ENCODE measurements around the gene CDKN2AIPNL. TPM values are rescaled to one million over a fixed set of nuclear protein-coding genes. Genes with fewer than 3 reads are reported as not detected.
A peak's percentile ranks its signal among the peaks of the same experiment; 100 is the strongest.

The CDKN2AIPNL gene
- total RNA-seq = 17.4 and 20.3 TPM in 2 replicates

GRCh38 chr5:134411546-134412266, at the start of gene CDKN2AIPNL:
TSS of gene CDKN2AIPNL (minus strand) at chr5:134411881. CDS start at chr5:134411854, 27 bp downstream.
- Histone ChIP-seq H3K27ac (ENCODE audit: low read depth, low read length) (peak within 1 kb of the TSS; percentile 77), H3K9me3 (ENCODE audit: low read depth, low read length) (no peaks in the 10 kb centered on the region), H2AFZ (ENCODE audit: low read length) (peak within 1 kb of the TSS; percentile 97), H3K4me3 (ENCODE audit: insufficient read depth, low read length) (peak within 1 kb of the TSS; percentile 93), H3K79me2 (ENCODE audit: insufficient read depth, low read length) (peaks cover 31% of the 10 kb centered on the region), H3K36me3 (ENCODE audit: insufficient read depth, low read length) (no peaks in the 10 kb centered on the region), H3K27me3 (ENCODE audit: insufficient read depth, low read length) (no peaks in the 10 kb centered on the region), H3K4me1 (ENCODE audit: insufficient read depth, low read length) (peaks cover 9% of the 10 kb centered on the region), H4K20me1 (ENCODE audit: insufficient read depth, low read length) (no peaks in the 10 kb centered on the region), H3K4me2 (ENCODE audit: insufficient read depth, low read length) (peak within 1 kb of the TSS; percentile 97)
- TF ChIP-seq CTCF (IDR thresholded peaks at IDR 0.05; ENCODE audit: extremely low read depth, low read depth, low read length) = peak; percentile 63
- DNase-seq (ENCODE audit: insufficient read length, low spot score, missing footprints) = peak; percentile 98

GRCh38 chr5:134460551-134460950, 48.9 kb upstream of the CDKN2AIPNL start:
- no peak for TF ChIP-seq CTCF (IDR thresholded peaks at IDR 0.05; ENCODE audit: extremely low read depth, low read depth, low read length)
- H2AFZ ChIP-seq (ENCODE audit: low read length) = no peak overlapping the region

GRCh38 chr5:134459491-134459890, 47.8 kb upstream of the CDKN2AIPNL start:
- H4K20me1 ChIP-seq (ENCODE audit: insufficient read depth, low read length) = no peaks in the 10 kb centered on the region
- H3K4me1 ChIP-seq (ENCODE audit: insufficient read depth, low read length) = peaks cover 12% of the 10 kb centered on the region
- TF ChIP-seq CTCF (IDR thresholded peaks at IDR 0.05; ENCODE audit: extremely low read depth, low read depth, low read length) = no peak
- no peaks in the 10 kb centered on the region for H3K9me3 ChIP-seq (ENCODE audit: low read depth, low read length)
- no peak overlapping the region for H3K4me3 ChIP-seq (ENCODE audit: insufficient read depth, low read length)
- H3K79me2 ChIP-seq (ENCODE audit: insufficient read depth, low read length) = no peaks in the 10 kb centered on the region
- H3K27ac ChIP-seq (ENCODE audit: low read depth, low read length) = no peak overlapping the region
- H3K27me3 ChIP-seq (ENCODE audit: insufficient read depth, low read length) = no peaks in the 10 kb centered on the region
- H2AFZ ChIP-seq (ENCODE audit: low read length) = no peak overlapping the region
- DNase-seq (ENCODE audit: insufficient read length, low spot score, missing footprints) = no peak
- H3K4me2 ChIP-seq (ENCODE audit: insufficient read depth, low read length) = no peak overlapping the region
- no peaks in the 10 kb centered on the region for H3K36me3 ChIP-seq (ENCODE audit: insufficient read depth, low read length)

More at GRCh38 chr5:134460551-134460950, 48.9 kb upstream of the CDKN2AIPNL start:
- no peaks in the 10 kb centered on the region for H3K36me3 ChIP-seq (ENCODE audit: insufficient read depth, low read length)
- H3K27ac ChIP-seq (ENCODE audit: low read depth, low read length) = no peak overlapping the region
- DNase-seq (ENCODE audit: insufficient read length, low spot score, missing footprints) = no peak
- H4K20me1 ChIP-seq (ENCODE audit: insufficient read depth, low read length) = no peaks in the 10 kb centered on the region
- H3K27me3 ChIP-seq (ENCODE audit: insufficient read depth, low read length) = no peaks in the 10 kb centered on the region
- H3K4me1 ChIP-seq (ENCODE audit: insufficient read depth, low read length) = peaks cover 12% of the 10 kb centered on the region
- H3K79me2 ChIP-seq (ENCODE audit: insufficient read depth, low read length) = no peaks in the 10 kb centered on the region
- no peaks in the 10 kb centered on the region for H3K9me3 ChIP-seq (ENCODE audit: low read depth, low read length)
- H3K4me2 ChIP-seq (ENCODE audit: insufficient read depth, low read length) = no peak overlapping the region
- H3K4me3 ChIP-seq (ENCODE audit: insufficient read depth, low read length) = no peak overlapping the region

GRCh38 chr5:134459010-134459403, 47.3 kb upstream of the CDKN2AIPNL start:
- Histone ChIP-seq H2AFZ (ENCODE audit: low read length) (no peak overlapping the region), H3K4me2 (ENCODE audit: insufficient read depth, low read length) (no peak overlapping the region), H3K27ac (ENCODE audit: low read depth, low read length) (no peak overlapping the region), H3K27me3 (ENCODE audit: insufficient read depth, low read length) (no peaks in the 10 kb centered on the region), H3K9me3 (ENCODE audit: low read depth, low read length) (no peaks in the 10 kb centered on the region), H4K20me1 (ENCODE audit: insufficient read depth, low read length) (no peaks in the 10 kb centered on the region), H3K4me1 (ENCODE audit: insufficient read depth, low read length) (peaks cover 11% of the 10 kb centered on the region), H3K36me3 (ENCODE audit: insufficient read depth, low read length) (no peaks in the 10 kb centered on the region), H3K4me3 (ENCODE audit: insufficient read depth, low read length) (no peak overlapping the region), H3K79me2 (ENCODE audit: insufficient read depth, low read length) (no peaks in the 10 kb centered on the region)
- TF ChIP-seq CTCF (IDR thresholded peaks at IDR 0.05; ENCODE audit: extremely low read depth, low read depth, low read length) = no peak
- DNase-seq (ENCODE audit: insufficient read length, low spot score, missing footprints) = no peak

Data from osteoblast (primary cell).